Karpas-422 (cell line): ENCODE measurements around the gene TRIM46. TPM values are rescaled to one million over a fixed set of nuclear protein-coding genes. Genes with fewer than 3 reads are reported as not detected.
"Not testable (repeated sequence)": the region's sequence is repeated elsewhere in the genome, so short reads cannot be mapped to it uniquely, and the experiment has no call there.

Source experiments
- DNase-seq: peaks from one replicate; pipeline ENCODE4 v3.0.0-alpha.2; 2015
- H2AFZ ChIP-seq: fragments of 200-600 bp; sonication (generic); 2 replicates; pipeline ENCODE4 v1.6.1; 2014; ENCODE audit warnings: antibody characterized with exemption, low read length, mixed read lengths
- H3K27ac ChIP-seq: fragments of 200-600 bp; sonication (generic); 2 replicates; pipeline ENCODE4 v1.5.1; 2014; ENCODE audit warnings: mild to moderate bottlenecking, low read length, moderate library complexity
- H3K27me3 ChIP-seq: fragments of 200-600 bp; sonication (generic); 2 replicates; pipeline ENCODE4 v1.6.1; 2014; ENCODE audit warnings: low read length, mixed read lengths
- H3K36me3 ChIP-seq: fragments of 200-600 bp; sonication (generic); 2 replicates; pipeline ENCODE4 v1.6.1; 2014; ENCODE audit warnings: low read length, mixed read lengths; ENCODE audit not compliant: insufficient read depth
- H3K4me1 ChIP-seq: fragments of 200-600 bp; sonication (generic); 2 replicates; pipeline ENCODE4 v1.6.1; 2014; ENCODE audit warnings: mild to moderate bottlenecking, low read length, mixed read lengths
- H3K4me2 ChIP-seq: fragments of 200-600 bp; sonication (generic); 2 replicates; pipeline ENCODE4 v1.6.1; 2014; ENCODE audit warnings: low read length, low read depth, mild to moderate bottlenecking; ENCODE audit not compliant: poor library complexity, severe bottlenecking
- H3K4me3 ChIP-seq: fragments of 200-600 bp; sonication (generic); 2 replicates; pipeline ENCODE4 v1.5.1; 2014; ENCODE audit warnings: mild to moderate bottlenecking, antibody characterized with exemption, low read length, mixed read lengths
- H3K79me2 ChIP-seq: fragments of 200-600 bp; sonication (generic); 2 replicates; pipeline ENCODE4 v1.6.1; 2014; ENCODE audit warnings: mild to moderate bottlenecking, low read length, mixed read lengths
- H3K9ac ChIP-seq: fragments of 200-600 bp; sonication (generic); 2 replicates; pipeline ENCODE4 v1.6.0; 2014; ENCODE audit warnings: low read length
- H3K9me2 ChIP-seq: fragments of 200-600 bp; sonication (generic), shearing (Covaris generic); replicated peaks from 2 replicates; pipeline ENCODE4 v1.6.0; 2014; ENCODE audit warnings: mild to moderate bottlenecking, low read length, moderate library complexity; ENCODE audit not compliant: insufficient read depth
- H3K9me3 ChIP-seq: fragments of 300-700, 200-600 bp; sonication (generic); 2 replicates; pipeline ENCODE4 v1.6.1; 2014; ENCODE audit warnings: low read length, mixed read lengths
- H4K20me1 ChIP-seq: fragments of 200-600 bp; sonication (generic); 2 replicates; pipeline ENCODE4 v1.6.1; 2014; ENCODE audit warnings: mild to moderate bottlenecking, antibody characterized with exemption, low read length, low read depth; ENCODE audit not compliant: insufficient read depth
- total RNA-seq: library from RNA; depleted of rRNA; stranded (reverse); fragments of >200 nt; shearing (Covaris generic); gene quantifications from 2 replicates; pipeline ENCODE4 v1.2.3, GENCODE V29; 2014; ENCODE audit warnings: low replicate concordance

The TRIM46 gene
- total RNA-seq, 1 experiment from 2014 or later = 5.1 TPM

- H3K4me3 ChIP-seq, H2AFZ ChIP-seq, H3K9me2 ChIP-seq, DNase-seq, H3K36me3 ChIP-seq, H3K9me3 ChIP-seq, H3K27ac ChIP-seq, H3K9ac ChIP-seq, H4K20me1 ChIP-seq, H3K4me2 ChIP-seq, H3K27me3 ChIP-seq: not testable (repeated sequence)
- Histone ChIP-seq H3K4me1 (peaks cover 29% of the 10 kb centered on the region), H3K79me2 (peaks cover 16% of the 10 kb centered on the region)
These were observed 37.9 kb downstream of the TRIM46 start for GRCh38 chr1:155211381-155212050.

GRCh38 chr1:155212051-155212440 lies 38.4 kb downstream of the TRIM46 start:
- Histone ChIP-seq H3K4me1 (peaks cover 27% of the 10 kb centered on the region), H3K79me2 (peaks cover 16% of the 10 kb centered on the region)
- H3K4me2 ChIP-seq, H3K9me3 ChIP-seq, H3K4me3 ChIP-seq, H3K9me2 ChIP-seq, H4K20me1 ChIP-seq, H3K27me3 ChIP-seq, H3K36me3 ChIP-seq, H3K9ac ChIP-seq, H2AFZ ChIP-seq, H3K27ac ChIP-seq, DNase-seq: not testable (repeated sequence)

GRCh38 chr1:155214702-155215101 lies 41.1 kb downstream of the TRIM46 start:
- H3K27me3 ChIP-seq, H3K9me2 ChIP-seq, H3K4me3 ChIP-seq, H4K20me1 ChIP-seq, H3K79me2 ChIP-seq, DNase-seq, H3K27ac ChIP-seq, H3K4me2 ChIP-seq, H3K9me3 ChIP-seq, H3K36me3 ChIP-seq, H2AFZ ChIP-seq, H3K9ac ChIP-seq: not testable (repeated sequence)
- H3K4me1 ChIP-seq = peaks cover 14% of the 10 kb centered on the region

GRCh38 chr1:155218854-155219591 lies 45.4 kb downstream of the TRIM46 start:
- DNase-seq = peak; percentile 76
- H3K4me1 ChIP-seq = peaks cover 20% of the 10 kb centered on the region
- no peak overlapping the region for H3K4me2 ChIP-seq
- H3K36me3 ChIP-seq = no peaks in the 10 kb centered on the region
- 0 out of 2 replicates have a peak overlapping the region, but pooled peaks have one; percentile 19 for H2AFZ ChIP-seq
- no peaks in the 10 kb centered on the region for H3K9me2 ChIP-seq
- H4K20me1 ChIP-seq = no peaks in the 10 kb centered on the region
- no peaks in the 10 kb centered on the region for H3K9me3 ChIP-seq
- H3K4me3 ChIP-seq = no peak overlapping the region
- H3K27me3 ChIP-seq = no peaks in the 10 kb centered on the region
- H3K9ac ChIP-seq = no peak overlapping the region
- no peak overlapping the region for H3K27ac ChIP-seq
- no peaks in the 10 kb centered on the region for H3K79me2 ChIP-seq

GRCh38 chr1:155219592-155220031 lies 46.0 kb downstream of the TRIM46 start:
- 0 out of 2 replicates have a peak overlapping the region, but pooled peaks have one; percentile 19 for H2AFZ ChIP-seq
- H3K4me1 ChIP-seq = peaks cover 26% of the 10 kb centered on the region
- no peaks in the 10 kb centered on the region for H3K36me3 ChIP-seq
- H3K27ac ChIP-seq = no peak overlapping the region
- no peaks in the 10 kb centered on the region for H4K20me1 ChIP-seq
- DNase-seq = peak; percentile 61
- no peaks in the 10 kb centered on the region for H3K27me3 ChIP-seq
- H3K4me3 ChIP-seq = no peak overlapping the region
- no peak overlapping the region for H3K4me2 ChIP-seq
- no peak overlapping the region for H3K9ac ChIP-seq
- H3K9me2 ChIP-seq = no peaks in the 10 kb centered on the region
- H3K79me2 ChIP-seq = no peaks in the 10 kb centered on the region
- H3K9me3 ChIP-seq = no peaks in the 10 kb centered on the region

GRCh38 chr1:155220211-155220965 lies 46.7 kb downstream of the TRIM46 start:
- peaks cover 34% of the 10 kb centered on the region for H3K4me1 ChIP-seq
- H3K27ac ChIP-seq, H3K9ac ChIP-seq, H3K36me3 ChIP-seq, H2AFZ ChIP-seq, H3K4me3 ChIP-seq, H3K9me3 ChIP-seq, H3K27me3 ChIP-seq, H4K20me1 ChIP-seq, DNase-seq, H3K9me2 ChIP-seq, H3K4me2 ChIP-seq, H3K79me2 ChIP-seq: not testable (repeated sequence)

- no peaks in the 10 kb centered on the region for H3K9me2 ChIP-seq
- no peak overlapping the region for H2AFZ ChIP-seq
- H3K36me3 ChIP-seq = no peaks in the 10 kb centered on the region
- H3K27me3 ChIP-seq = no peaks in the 10 kb centered on the region
- H3K9ac ChIP-seq = peak overlapping the region; percentile 40
- peak overlapping the region; percentile 33; the same call in 1 of the 2 replicates for H3K4me3 ChIP-seq
- peak overlapping the region; percentile 95 for H3K4me2 ChIP-seq
- no peaks in the 10 kb centered on the region for H4K20me1 ChIP-seq
- H3K79me2 ChIP-seq = peaks cover 18% of the 10 kb centered on the region
- H3K4me1 ChIP-seq = peaks cover 50% of the 10 kb centered on the region
- peak; percentile 72 for DNase-seq
- no peaks in the 10 kb centered on the region for H3K9me3 ChIP-seq
- H3K27ac ChIP-seq = peak overlapping the region; percentile 92
These were observed 49.4 kb downstream of the TRIM46 start for GRCh38 chr1:155223047-155223446.

GRCh38 chr1:155225404-155225759 lies 51.7 kb downstream of the TRIM46 start:
- not testable (repeated sequence) for H3K36me3 ChIP-seq, H3K9me3 ChIP-seq, H3K9me2 ChIP-seq, H3K27me3 ChIP-seq, DNase-seq, H2AFZ ChIP-seq, H4K20me1 ChIP-seq
- H3K4me3 ChIP-seq = peak overlapping the region; percentile 85; the same call in 1 of the 2 replicates
- peak overlapping the region; percentile 95 for H3K4me2 ChIP-seq
- H3K9ac ChIP-seq = peak overlapping the region; percentile 93
- H3K79me2 ChIP-seq = peaks cover 18% of the 10 kb centered on the region
- peak overlapping the region; percentile 92 for H3K27ac ChIP-seq
- H3K4me1 ChIP-seq = peaks cover 49% of the 10 kb centered on the region
